GM19468 (cell line): ENCODE measurements around the gene FN3K.

Experiments used
- ATAC-seq: cut with Tn5 transposase; IDR thresholded peaks from one replicate; pipeline ENCODE4 v1.9.1; 2021; ENCODE audit warnings: mild to moderate bottlenecking, moderate library complexity, moderate number of reproducible peaks; ENCODE audit not compliant: unreplicated experiment; ENCODE audit errors: extremely low read depth

FN3K gene

DNA sequence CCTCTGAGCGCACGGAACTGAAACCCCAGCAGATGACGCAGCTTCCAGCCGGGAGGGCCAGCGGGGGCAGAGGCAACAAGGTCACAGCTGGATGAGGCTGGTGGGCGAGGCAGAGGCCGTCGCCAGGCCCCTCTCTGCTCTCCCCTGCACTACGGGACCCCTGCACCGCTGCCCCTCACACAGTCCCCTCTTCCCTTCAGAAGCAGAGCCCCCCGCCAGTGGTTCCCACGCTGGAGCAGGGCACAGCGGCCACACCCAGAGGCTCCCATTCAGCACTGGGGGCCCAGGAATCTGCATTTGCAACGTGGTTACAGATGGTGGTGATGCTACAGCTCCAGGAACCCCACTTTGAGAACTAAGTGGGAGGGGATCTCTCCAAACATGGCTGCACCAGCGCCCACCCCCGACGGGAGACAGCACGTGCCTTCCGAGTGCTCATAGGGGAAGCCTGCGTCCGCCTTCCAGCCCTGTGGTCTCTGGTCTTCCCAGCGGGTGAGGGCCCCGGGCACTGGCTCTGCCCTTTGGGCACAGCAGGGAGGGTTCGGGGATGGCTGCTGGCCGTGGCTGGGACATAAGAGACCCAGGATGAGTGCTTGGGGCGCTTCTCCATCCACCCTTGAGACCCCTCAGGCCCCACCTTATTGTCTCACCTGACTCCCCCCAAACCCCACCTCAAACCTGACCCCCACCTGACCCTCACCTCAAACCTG lies 32.2 kb upstream of the FN3K start:
- no peak for ATAC-seq

DNA sequence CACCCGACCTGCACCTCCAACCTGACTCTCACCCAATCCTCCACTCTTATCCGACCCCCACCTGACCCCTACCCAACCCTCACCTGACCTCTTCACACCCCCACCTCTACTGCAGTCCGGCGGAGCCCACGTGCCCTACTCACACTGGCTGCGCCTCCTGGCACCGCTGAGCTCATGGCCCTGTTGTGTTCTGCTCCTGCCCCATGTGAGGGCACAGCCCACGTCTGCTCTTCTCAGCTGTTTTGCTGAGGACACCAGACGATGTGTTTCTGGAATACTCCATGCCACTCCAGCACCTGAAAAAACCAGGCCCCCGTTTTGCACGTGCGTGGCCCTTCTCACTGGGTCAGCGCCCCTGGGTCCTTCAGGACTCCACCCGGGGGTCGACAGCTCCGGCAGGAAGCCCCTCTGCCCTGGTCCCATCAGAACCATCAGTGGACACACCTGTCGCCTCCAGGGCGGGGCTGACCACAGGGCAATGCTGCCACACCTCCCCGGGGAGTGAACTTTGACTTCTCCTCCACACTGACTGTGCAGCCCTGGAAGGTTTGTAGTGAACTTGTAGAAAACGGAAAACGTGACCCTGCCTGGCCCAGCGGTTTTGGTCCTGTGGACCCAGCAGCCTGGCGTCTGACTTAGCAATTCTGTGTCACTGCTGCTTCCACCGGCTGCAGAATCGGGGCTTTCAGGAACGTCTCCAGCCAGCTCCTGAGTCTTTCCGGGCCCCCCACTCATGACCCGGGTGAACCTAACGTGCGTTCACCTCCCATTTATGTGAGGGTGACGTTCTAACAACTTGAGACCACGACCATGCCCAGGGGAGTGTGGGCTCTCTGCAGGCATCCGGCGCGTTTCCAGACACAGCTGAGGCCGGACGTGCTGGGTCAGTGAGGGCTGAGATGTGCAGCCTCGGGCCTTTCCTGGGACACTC lies 31.2 kb upstream of the FN3K start:
- no peak for ATAC-seq

DNA sequence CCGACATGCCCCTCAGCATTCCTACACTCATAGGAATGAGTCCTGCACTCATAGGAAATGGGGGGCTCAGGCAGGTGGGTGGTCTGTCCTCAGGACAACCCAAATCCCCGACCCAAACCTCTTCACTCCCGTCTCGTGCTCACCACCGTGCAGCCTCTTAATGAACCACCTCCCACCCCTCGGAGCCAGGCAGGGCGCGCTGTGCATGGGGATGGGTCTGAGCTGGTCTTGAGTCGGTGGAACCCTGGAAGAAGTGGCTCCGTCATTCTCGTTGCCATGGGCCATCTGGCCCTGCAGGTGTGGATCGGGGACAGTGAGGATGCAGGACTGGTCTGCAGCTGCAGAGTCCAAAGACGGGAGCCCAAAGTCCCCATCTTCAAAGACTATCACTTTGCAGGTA lies 30.5 kb upstream of the FN3K start:
- ATAC-seq: no peak

DNA sequence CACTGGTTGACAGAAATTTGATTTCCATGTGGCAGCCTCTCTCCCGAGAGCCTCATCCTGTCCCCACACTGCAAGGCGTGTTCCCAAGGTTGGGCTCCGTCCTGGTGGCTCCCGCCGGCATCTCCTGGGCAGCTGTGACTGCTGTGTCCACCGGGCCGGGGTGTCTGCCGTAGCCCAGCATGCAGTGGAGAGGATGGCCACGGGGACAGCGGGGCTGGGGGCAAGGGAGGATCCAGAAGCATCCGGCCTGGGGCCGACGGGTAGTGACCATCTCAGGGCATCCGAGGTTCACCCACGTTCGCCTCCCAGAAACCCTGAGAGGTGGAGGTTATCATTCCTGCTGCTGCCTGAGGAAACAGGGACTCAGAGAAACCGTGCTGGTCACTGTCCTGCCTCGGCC lies 29.7 kb upstream of the FN3K start:
- ATAC-seq: no peak

DNA sequence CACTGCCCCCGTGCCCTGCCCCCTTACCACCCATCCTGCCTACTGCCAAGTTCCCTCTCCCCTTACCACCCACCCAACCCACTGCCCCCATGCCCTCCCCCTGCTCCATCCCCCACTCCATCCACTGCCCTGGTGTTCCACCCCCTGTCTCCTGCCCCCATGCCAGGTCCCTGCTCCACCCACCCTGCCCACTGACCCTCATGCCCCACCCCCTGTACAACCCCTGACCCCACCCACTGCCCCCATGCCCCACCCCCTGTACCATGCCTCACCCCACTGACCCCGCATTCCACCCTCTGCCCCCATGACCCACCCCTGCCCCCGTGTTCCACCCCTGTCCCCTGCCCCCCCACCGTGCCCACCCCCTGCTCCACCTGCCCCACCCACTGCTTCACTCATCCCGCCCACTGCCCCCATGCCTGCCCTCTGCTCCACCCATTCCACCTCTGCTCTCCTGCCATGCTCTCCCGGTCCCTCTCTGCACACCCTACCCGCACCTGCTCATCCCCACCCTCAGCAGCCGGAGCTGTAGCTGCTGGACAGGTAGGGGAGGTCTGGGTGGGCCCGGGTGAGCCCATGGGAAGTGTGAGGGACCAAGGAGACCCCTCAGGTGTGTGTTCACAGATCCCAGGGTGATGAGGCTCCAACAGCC lies 26.3 kb upstream of the FN3K start:
- ATAC-seq: no peak

DNA sequence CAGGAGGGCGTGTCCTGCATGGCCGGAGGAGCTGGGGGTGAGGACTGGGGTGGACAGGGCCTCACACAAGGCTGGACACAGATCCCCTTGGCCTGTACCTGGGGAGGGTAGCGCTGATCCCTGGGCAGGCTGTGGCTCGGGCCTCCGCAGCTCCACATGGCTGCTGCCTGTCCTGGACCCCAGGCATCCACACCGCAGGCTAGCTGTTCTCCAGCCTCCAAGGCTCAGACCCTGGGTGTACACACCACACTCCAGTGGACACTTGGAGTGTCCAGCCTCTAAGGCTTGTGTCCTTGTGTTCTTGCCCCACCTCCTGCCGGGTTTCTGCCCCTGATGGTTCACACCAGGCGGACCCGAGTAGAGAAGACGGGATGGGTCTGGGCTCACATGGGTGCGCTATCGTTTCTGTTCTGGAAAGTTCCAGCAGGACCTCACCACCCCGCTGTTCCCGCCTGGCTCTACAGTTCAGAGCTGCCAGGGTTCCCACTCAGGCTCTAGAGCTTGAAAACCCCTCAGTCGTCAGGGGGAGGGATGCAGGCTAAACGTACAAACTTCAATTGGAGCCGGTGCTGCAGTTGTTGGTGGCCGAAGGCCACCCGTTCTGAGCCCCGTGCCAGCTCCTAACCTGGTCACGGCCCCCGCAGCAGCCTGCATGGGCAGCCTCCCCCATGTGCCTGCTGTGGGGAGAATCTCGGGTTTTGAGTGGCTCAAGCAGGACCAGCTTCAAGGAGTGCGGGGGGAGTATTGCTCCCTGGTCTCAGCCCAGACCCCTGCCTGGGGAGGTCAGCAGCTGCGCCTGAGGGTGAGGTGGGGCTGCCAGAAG lies 25.5 kb upstream of the FN3K start:
- ATAC-seq: no peak

DNA sequence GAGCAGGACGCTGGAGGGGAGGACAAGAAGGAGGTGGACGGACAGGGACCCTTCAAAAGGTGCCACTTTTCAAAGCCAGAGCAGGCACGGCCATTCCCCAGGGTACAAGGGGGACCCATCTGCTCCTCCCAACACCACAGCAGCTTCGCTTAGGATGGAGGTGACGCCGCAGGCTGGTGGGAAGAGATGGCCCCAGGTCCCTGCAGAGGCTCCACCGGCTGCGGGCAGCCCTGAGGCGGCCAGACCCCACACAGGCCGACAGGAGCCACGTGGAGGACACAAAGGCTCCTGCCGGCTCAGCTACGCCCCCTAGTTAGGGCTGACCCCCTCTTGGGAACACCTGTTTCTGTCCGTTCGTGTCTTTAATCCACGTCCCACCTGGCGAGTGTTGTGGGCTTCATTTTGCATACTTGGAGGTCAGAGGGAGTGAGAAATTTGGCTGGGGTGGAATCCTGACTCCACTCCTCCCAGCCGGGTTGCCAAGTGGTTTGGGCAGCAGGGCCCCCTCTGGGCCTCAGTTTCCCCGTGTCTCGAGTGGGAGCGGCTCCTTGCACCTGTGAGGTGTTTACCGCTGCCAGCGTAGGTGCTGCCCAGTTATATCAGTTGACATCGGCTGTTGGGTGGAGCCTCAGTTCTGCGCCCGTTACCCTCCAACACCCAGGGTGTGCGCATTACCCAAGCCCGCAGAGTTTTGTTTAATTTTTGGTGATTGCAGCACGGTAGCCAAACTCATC lies 24.7 kb upstream of the FN3K start:
- no peak for ATAC-seq

DNA sequence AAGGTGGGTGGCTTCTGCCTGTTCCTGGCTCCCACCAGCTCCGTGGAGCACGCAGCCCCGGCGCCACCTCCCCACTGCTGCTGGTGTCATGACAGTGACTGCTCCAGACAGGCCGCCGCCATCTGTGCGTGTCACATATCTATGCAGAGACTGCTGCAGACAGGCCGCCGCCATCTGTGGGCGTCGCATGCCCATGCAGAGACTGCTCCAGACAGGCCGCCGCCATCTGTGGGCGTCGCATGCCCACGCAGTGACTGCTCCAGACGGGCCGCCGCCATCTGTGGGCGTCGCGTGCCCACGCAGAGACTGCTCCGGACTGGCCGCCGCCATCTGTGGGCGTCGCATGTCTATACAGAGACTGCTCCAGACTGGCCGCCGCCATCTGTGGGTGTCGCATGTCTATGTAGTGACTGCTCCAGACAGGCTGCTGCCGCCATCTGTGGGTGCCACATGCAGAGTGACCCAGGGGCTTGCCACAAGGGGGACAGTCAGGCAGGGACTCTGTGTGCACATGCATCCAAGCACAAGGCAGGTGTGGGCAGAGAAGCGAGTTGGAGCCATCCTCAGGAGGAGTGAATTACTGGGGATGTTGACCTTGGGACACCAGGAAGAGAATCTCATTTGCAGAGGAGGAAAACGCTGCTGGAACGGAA lies 22.2 kb upstream of the FN3K start:
- no peak for ATAC-seq

DNA sequence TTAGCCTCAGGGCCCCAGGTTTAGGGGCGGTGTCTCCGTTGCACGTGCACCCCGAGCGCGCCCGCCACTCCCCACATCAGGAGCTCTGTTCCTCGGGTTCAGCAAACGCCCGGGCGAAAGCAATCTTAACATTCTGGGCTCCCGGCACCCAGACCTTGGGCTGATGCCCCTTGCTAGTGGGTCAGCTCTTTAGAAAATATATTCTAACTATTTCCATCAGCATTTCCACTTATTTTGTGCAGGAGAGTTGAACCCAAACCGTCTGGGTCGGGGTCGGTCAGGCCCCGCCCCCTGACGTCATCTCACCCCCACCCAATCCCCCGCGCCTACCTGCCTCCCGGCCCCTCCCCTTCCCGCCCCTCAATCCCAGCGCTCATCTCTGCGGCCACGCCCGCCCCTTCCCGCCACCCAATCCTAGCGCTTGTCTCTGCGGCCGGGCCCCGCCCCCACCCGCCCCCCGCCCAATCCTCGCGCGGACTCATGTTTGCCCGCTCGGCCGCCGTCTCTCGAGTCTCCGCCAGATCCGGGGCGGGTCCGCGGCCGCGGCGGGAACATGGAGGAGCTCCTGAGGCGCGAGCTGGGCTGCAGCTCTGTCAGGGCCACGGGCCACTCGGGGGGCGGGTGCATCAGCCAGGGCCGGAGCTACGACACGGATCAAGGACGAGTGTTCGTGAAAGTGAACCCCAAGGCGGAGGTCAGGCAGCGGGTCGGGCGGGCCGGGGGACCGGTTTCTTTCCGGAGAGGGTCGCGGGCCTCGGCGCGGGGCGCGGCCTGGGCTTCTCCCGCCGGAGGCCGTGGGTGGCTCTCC lies 19.0 kb upstream of the FN3K start, which contains the start of gene FN3KRP:
Gene FN3KRP (plus strand): TSS at position 504 of the 808 bp plus-strand sequence. CDS start 50 bp downstream, at position 554.
- peak; percentile 34 for ATAC-seq

DNA sequence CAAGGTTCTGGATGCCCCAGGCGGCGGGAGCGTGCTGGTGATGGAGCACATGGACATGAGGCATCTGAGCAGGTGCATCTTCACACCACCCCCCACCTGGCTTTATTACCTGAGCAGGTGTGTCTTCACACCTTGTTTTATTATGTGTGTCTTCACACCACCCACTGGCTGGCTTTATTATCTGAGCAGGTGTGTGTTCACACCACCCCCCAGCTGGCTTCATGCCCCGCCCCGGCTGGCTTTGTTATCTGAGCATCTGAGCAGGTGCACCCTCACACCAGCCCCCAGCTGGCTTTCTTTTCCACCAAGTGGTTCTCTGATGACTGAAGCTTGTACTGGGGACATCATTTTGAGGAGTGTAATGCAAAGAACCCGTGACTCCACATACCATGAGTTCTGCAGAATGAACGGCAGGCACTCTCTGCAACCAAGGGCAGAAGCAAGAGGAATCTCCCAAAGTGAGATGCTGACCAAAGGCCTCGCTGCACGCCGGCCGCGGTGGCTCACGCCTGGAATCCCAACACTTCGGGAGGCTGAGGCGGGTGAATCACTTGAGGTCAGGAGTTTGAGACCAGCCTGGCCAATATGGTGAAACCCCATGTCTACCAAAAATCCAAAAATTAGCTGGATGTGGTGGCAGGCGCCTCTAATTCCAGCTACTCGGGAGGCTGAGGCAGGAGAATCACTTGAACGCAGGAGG lies 16.3 kb upstream of the FN3K start:
- no peak for ATAC-seq

DNA sequence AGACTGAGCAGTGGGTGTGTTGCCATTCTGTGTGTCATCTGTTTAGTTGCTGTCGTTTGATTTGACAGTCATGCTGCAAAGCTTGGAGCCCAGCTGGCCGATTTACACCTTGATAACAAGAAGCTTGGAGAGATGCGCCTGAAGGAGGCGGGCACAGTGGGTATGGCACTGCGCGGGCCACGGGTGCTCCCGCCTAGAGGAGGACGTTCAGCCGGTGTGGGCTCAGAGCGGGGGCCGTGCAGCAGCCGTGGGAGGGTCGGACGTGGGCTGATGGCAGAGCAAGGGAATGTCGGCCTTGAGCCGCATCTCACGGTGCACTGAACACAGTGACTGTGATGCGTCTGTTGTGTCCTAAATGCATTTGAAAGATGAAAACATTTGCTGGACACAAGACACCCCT lies 15.2 kb upstream of the FN3K start:
- ATAC-seq: no peak

DNA sequence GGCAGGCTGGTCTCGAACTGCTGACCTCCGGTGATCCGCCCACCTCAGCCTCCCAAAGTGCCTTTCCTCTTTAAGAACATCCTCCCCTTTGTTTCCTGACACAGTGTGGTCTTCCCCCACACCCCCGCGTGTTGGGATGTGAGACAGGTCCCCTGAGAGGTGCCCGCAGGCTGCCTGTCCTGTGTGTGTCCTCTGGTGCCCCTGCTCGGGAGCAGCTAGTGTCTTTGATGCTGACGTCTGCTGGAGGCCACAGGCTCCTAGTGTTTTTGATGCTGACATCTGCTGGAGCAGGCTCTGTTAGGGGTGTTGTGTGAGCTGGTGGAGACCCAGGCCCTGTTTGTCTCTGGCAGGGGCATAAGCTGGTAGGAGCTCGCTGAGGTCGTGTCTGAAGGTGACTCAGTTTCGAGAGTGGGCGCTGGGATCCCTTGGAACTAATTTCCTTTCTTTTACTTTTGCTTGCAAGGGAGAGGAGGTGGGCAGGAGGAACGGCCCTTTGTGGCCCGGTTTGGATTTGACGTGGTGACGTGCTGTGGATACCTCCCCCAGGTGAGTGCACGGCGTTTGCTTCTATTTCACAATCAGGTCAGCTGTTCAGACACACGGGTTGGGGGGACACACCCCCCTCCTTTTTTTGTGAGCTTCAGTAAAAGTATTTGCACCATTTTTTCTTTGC lies 12.9 kb upstream of the FN3K start:
- ATAC-seq: no peak

DNA sequence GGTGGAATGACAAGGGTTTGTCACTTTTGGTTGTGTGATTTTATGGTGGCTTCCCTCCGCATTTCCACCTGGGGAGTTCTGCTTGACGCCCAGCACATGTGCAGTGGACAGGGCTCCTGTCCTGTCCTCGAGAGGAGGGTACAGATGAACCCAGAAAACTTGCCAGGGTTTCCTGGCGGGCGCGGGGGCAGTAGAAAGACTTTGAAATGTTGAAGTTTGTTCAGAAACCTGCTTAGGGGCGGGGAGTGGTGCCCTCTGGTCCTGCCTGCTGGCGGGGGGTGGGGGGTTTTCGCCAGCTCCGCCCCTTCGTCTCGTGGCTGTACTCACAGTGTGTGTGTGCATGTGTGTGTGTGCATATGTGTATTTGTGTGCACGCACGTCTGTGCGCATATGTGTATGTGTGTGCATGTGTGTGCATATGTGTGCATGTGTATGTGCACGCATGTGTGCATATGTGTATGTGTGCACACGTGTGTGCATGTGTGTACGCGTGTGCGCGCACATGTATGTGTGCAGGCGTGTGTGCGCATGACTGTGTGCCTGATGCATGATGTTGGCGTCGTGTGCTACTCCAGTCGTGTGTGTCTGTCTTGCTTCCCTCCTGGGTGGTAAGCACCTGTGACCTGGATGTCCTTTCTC lies 12.1 kb upstream of the FN3K start:
- ATAC-seq: no peak

DNA sequence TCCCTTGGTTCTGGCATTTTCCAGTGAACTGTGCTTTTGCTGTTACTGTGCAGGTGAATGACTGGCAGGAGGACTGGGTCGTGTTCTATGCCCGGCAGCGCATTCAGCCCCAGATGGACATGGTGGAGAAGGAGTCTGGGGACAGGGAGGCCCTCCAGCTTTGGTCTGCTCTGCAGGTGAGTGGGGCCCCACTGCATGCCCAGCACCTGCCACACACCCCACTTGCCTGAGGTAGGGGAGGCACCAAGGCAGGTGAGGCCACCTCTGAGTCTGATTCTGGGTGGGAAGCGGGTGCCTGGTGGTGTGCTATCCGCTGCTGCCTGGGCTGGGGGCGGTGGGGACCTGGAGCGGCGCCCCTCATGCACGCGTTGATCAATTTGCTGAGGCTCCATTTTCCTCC lies 9.0 kb upstream of the FN3K start:
- ATAC-seq: no peak

DNA sequence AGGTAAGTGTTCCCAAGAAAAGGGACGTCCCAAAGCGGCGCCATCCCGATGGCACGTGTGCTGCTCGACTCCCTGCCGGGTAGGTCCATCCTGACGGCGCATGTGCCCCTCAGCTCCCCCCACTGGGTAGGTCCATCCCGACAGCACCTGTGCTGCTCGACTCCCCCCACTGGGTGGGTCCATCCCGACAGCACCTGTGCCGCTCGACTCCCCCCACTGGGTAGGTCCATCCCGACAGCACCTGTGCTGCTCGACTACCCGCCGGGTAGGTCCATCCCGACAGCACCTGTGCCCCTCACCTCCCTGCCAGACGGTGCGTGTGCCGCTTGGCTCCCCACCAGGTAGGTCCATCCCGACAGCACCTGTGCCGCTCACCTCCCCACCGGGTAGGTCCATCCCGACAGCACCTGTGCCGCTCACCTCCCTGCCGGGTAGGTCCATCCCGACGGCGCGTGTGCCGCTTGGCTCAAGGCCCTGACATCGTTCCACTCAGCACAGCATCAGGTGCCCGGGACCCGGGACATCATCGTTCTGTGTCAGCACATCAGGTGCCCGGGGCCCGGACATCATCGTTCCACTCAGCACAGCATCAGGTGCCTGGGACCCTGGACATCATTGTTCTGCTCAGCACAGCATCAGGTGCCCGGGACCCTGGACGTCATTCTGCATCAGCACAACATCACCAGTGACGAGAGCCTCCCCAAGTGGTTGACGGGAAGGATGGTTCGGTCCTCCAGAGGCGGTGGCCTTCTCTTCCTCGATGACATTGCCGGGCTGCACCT lies 5.7 kb upstream of the FN3K start:
- no peak for ATAC-seq
